ENCODE data around the gene CABYR.

CABYR gene

DNA sequence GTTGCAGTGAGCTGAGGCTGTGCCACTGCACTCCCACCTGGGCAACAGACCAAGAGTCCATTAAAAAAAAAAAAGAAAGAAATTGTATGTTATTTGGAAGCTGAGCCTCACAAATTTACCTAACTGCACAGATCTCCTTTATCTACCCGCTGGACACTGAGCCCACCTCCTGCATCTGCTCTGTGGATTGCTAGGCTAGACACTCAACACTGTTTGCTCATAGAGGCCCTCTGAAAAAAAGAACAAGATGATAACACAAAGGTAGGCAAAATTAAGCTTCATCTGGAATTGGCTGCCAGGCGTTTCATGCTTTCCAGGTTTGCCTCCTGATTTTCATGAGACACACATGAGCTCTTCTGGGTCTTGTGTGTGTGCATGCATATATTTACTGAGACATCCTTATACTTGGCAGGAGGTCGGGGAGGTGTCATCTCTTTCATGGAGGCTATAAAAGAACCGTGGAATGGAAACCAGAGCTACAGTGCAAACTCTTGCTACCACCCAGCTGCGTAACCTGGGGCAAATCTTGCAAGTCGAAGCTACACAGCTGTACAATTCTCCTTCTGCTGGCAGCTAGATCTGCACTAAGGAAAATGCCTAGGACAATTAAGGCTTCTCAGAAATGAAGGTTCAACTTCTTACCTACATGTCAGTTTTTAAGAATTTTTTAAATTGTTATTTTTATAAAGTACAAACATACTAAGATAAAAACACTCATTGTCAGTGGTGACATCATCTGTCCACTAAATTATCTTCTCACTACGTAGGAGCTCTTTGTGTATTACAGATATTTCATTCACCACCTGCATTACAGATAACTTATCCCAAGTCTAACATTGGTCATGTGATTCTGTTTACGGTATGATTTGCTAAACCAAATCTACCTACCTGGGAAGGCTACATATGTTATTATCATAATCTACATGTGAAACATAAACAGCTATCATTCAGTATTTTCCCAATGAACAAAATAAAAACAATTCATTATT, 63.1 kb downstream of the CABYR start:
- Histone ChIP-seq H3K4me2 (ENCODE audit: low read depth, low read length) (no peak overlapping the region), H3K27me3 (replicated peaks; ENCODE audit: insufficient read depth, low read length) (no peaks in the 10 kb centered on the region), H3K9me3 (replicated peaks; ENCODE audit: insufficient read depth, low read length) (no peaks in the 10 kb centered on the region), H3K9ac (ENCODE audit: low read length) (no peak overlapping the region), H3K79me2 (ENCODE audit: low read length) (peaks cover 3% of the 10 kb centered on the region; the same call in 1 of the 2 replicates), H3K27ac (ENCODE audit: low read length) (no peak overlapping the region), H4K20me1 (ENCODE audit: insufficient read depth, low read length) (no peaks in the 10 kb centered on the region), H3K36me3 (replicated peaks; ENCODE audit: insufficient read depth, low read length) (no peaks in the 10 kb centered on the region), H2AFZ (ENCODE audit: low read length) (no peak overlapping the region), H3F3A (ENCODE audit: insufficient read depth, low read length) (0 out of 2 replicates have a peak, but pooled peaks cover under 1% of the 10 kb centered on the region), H3K9me2 (replicated peaks; ENCODE audit: insufficient read depth, low read length) (no peaks in the 10 kb centered on the region), H3K4me3 (ENCODE audit: low read length) (no peak overlapping the region), H3K4me1 (ENCODE audit: low read length) (peaks cover 7% of the 10 kb centered on the region)
- no peak for DNase-seq
- no peak for TF ChIP-seq EZH2phosphoT487 (IDR thresholded peaks at IDR 0.05; ENCODE audit: low read length)
- TF ChIP-seq EZH2 (optimal IDR thresholded peaks at IDR 0.05; ENCODE audit: low read depth, low read length), result no peak
- TF ChIP-seq, protein P1, sequence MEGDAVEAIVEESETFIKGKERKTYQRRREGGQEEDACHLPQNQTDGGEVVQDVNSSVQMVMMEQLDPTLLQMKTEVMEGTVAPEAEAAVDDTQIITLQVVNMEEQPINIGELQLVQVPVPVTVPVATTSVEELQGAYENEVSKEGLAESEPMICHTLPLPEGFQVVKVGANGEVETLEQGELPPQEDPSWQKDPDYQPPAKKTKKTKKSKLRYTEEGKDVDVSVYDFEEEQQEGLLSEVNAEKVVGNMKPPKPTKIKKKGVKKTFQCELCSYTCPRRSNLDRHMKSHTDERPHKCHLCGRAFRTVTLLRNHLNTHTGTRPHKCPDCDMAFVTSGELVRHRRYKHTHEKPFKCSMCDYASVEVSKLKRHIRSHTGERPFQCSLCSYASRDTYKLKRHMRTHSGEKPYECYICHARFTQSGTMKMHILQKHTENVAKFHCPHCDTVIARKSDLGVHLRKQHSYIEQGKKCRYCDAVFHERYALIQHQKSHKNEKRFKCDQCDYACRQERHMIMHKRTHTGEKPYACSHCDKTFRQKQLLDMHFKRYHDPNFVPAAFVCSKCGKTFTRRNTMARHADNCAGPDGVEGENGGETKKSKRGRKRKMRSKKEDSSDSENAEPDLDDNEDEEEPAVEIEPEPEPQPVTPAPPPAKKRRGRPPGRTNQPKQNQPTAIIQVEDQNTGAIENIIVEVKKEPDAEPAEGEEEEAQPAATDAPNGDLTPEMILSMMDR (IDR thresholded peaks at IDR 0.05; ENCODE audit: low read length), result no peak

DNA sequence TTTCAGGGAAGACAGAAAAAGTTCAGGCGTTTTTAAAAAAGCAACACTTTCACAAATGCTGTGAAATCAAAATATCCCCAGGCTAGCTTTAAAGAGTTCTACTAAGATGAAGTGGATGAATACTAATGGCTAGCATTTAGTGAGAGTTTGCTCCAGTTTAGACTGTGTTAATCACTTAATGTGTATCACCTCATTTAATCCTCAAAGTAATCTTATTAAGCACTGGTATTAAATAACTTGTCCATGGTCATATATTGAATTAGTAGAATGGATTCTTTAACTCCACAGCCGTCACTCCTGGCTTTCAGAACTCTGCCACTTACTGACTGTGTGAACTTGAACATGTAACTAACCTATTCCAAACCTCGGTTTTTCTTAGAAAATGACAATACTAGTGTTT, 66.0 kb downstream of the CABYR start:
- H3K4me1 ChIP-seq (ENCODE audit: low read length), result no peaks in the 10 kb centered on the region
- no peaks in the 10 kb centered on the region for H4K20me1 ChIP-seq (ENCODE audit: insufficient read depth, low read length)
- no peaks in the 10 kb centered on the region for H3K79me2 ChIP-seq (ENCODE audit: low read length)
- no peak for DNase-seq
- H3F3A ChIP-seq (ENCODE audit: insufficient read depth, low read length), result no peaks in the 10 kb centered on the region
- no peak overlapping the region for H3K4me3 ChIP-seq (ENCODE audit: low read length)
- H3K9me3 ChIP-seq (replicated peaks; ENCODE audit: insufficient read depth, low read length), result no peaks in the 10 kb centered on the region
- H2AFZ ChIP-seq (ENCODE audit: low read length), result no peak overlapping the region
- TF ChIP-seq EZH2 (optimal IDR thresholded peaks at IDR 0.05; ENCODE audit: low read depth, low read length) (no peak), EZH2phosphoT487 (IDR thresholded peaks at IDR 0.05; ENCODE audit: low read length) (no peak)
- TF ChIP-seq, protein P1 (IDR thresholded peaks at IDR 0.05; ENCODE audit: low read length), result no peak
- H3K9ac ChIP-seq (ENCODE audit: low read length), result no peak overlapping the region
- no peak overlapping the region for H3K27ac ChIP-seq (ENCODE audit: low read length)
- no peaks in the 10 kb centered on the region for H3K9me2 ChIP-seq (replicated peaks; ENCODE audit: insufficient read depth, low read length)
- no peak overlapping the region for H3K4me2 ChIP-seq (ENCODE audit: low read depth, low read length)
- no peaks in the 10 kb centered on the region for H3K36me3 ChIP-seq (replicated peaks; ENCODE audit: insufficient read depth, low read length)
- H3K27me3 ChIP-seq (replicated peaks; ENCODE audit: insufficient read depth, low read length), result no peaks in the 10 kb centered on the region

DNA sequence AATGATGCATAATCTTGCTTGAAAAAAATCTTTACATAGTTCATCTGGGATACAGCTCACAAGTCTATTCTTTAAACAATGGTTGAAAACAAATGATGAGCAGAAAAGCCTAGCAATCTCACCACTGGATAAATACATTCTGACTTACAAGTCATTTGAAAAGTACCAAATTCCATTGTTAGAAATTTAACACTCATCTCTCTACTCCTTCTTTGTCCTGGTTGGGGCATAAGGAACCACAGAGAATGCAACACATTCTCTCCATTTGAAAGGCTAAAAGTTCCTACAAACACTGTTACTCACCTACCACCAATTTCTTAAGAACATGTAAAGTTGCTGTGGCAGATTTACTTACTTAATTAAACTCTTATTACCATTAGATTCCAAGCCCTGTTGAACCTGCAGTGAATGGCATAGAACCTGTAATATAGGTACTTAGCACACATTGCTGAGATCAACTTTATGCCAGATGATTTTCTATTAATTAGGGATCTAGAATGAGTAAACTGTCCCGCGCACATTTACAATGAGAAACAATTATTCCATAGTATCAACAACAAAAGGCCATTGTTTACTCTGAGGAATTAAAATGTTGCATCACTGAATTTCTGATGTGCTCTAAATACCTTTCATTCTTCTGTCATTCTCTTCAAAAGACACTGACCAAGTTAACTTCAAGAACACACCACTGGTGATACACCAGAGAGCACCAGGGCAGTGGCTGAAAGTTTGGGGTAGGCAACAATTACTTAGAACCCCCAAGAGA, 69.6 kb downstream of the CABYR start:
- H3K4me3 ChIP-seq (ENCODE audit: low read length), result no peak overlapping the region
- no peak overlapping the region for H3K4me2 ChIP-seq (ENCODE audit: low read depth, low read length)
- no peaks in the 10 kb centered on the region for H3K27me3 ChIP-seq (replicated peaks; ENCODE audit: insufficient read depth, low read length)
- H3K9me3 ChIP-seq (replicated peaks; ENCODE audit: insufficient read depth, low read length), result no peaks in the 10 kb centered on the region
- H3K79me2 ChIP-seq (ENCODE audit: low read length), result no peaks in the 10 kb centered on the region
- H3K4me1 ChIP-seq (ENCODE audit: low read length), result no peaks in the 10 kb centered on the region
- H3K27ac ChIP-seq (ENCODE audit: low read length), result no peak overlapping the region
- no peak overlapping the region for H2AFZ ChIP-seq (ENCODE audit: low read length)
- no peaks in the 10 kb centered on the region for H3K36me3 ChIP-seq (replicated peaks; ENCODE audit: insufficient read depth, low read length)
- H3F3A ChIP-seq (ENCODE audit: insufficient read depth, low read length), result no peaks in the 10 kb centered on the region
- H4K20me1 ChIP-seq (ENCODE audit: insufficient read depth, low read length), result no peaks in the 10 kb centered on the region
- no peak for DNase-seq
- TF ChIP-seq, protein P1 (IDR thresholded peaks at IDR 0.05; ENCODE audit: low read length), result no peak
- TF ChIP-seq EZH2phosphoT487 (IDR thresholded peaks at IDR 0.05; ENCODE audit: low read length), result no peak
- TF ChIP-seq EZH2 (optimal IDR thresholded peaks at IDR 0.05; ENCODE audit: low read depth, low read length), result no peak
- no peaks in the 10 kb centered on the region for H3K9me2 ChIP-seq (replicated peaks; ENCODE audit: insufficient read depth, low read length)
- no peak overlapping the region for H3K9ac ChIP-seq (ENCODE audit: low read length)

Data from MM.1S (cell line).